Stomach (tissue), 4 donors: ENCODE results near the gene COA5.

Source experiments
- POLR2A ChIP-seq, 4 donors: fragments of 450-650 bp; IDR thresholded peaks; one replicate each; pipeline ENCODE4 v1.6.1; 2016; ENCODE audit warnings: antibody characterized with exemption in 4 of 4, control low read depth in 2 of 4, mild to moderate bottlenecking in 1 of 4, moderate library complexity in 1 of 4
- POLR2AphosphoS5 ChIP-seq, 3 donors: sonication (generic); formaldehyde crosslinking; IDR thresholded peaks; one replicate each; pipeline ENCODE4 v1.6.1; 2016; ENCODE audit warnings: antibody characterized with exemption in 3 of 3

DNA sequence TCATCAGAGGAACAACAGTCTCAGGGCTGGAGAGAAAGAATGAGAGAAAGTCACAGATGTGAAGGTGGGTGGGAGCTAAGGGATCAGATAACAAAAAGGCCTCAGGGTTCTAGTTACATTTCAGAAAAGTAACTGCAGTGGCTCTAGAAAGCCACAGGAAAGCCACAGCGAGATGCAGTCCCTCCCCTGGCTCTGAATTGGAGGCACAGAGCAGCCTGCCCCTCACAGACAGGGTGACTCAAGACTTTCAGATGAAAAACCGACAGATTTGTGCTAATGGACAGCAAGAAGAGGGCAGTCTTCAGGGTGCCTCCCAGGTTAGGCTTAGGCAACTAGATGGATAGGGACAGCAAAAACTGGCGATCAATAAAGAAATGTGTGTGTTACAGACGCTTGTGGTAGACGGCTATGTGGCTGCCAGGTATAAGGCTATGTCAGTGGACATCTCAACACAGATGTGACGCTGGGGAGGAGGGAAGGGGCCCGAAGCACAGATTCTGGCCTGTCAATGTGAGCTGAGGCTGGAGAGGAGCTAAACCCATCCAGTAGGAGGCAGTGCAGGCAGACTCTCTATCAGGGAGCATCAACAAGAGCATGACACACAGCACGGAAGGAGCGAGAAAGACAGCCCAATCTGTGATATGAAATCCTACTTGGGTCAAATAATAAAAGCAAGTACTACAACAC lies 26.2 kb upstream of the COA5 start:
- TF ChIP-seq POLR2A (IDR thresholded peaks at IDR 0.05) (no peak), POLR2AphosphoS5 (IDR thresholded peaks at IDR 0.05) (no peak)
